Non-pigmented ciliary epithelial cell (primary cell): Measurements from ENCODE around the gene SPACDR.
A peak's percentile ranks its signal among the peaks of the same experiment; 100 is the strongest.

Source experiments
- DNase-seq: peaks from one replicate; pipeline ENCODE4 v3.0.0-alpha.2; 2010; ENCODE audit warnings: low read depth

SPACDR gene

GRCh38 chr7:100485471-100485876, 21.4 kb upstream of the SPACDR start:
- no peak for DNase-seq

- no peak for DNase-seq
These were observed 20.6 kb upstream of the SPACDR start for GRCh38 chr7:100484673-100485045.

GRCh38 chr7:100483722-100484672, 19.9 kb upstream of the SPACDR start, which contains the start of gene NYAP1:
TSS of gene NYAP1 (plus strand) at chr7:100483927. CDS start at chr7:100485312, 1,385 bp downstream.
- DNase-seq = no peak

- no peak for DNase-seq
These were observed 19.1 kb upstream of the SPACDR start for GRCh38 chr7:100483090-100483721.

GRCh38 chr7:100482728-100483089, 18.6 kb upstream of the SPACDR start:
- no peak for DNase-seq

GRCh38 chr7:100481466-100481865, 17.4 kb upstream of the SPACDR start:
- no peak for DNase-seq

- peak; percentile 77 for DNase-seq
These were observed 15.0 kb upstream of the SPACDR start, which contains the start of gene TSC22D4 for GRCh38 chr7:100478958-100479660. TSS of gene TSC22D4 (minus strand) at chr7:100479214. CDS start at chr7:100478038, 1,176 bp downstream.

- no peak for DNase-seq
These were observed 13.8 kb upstream of the SPACDR start for GRCh38 chr7:100477871-100478267.

GRCh38 chr7:100476903-100477870, 13.1 kb upstream of the SPACDR start:
- DNase-seq = no peak

DNA sequence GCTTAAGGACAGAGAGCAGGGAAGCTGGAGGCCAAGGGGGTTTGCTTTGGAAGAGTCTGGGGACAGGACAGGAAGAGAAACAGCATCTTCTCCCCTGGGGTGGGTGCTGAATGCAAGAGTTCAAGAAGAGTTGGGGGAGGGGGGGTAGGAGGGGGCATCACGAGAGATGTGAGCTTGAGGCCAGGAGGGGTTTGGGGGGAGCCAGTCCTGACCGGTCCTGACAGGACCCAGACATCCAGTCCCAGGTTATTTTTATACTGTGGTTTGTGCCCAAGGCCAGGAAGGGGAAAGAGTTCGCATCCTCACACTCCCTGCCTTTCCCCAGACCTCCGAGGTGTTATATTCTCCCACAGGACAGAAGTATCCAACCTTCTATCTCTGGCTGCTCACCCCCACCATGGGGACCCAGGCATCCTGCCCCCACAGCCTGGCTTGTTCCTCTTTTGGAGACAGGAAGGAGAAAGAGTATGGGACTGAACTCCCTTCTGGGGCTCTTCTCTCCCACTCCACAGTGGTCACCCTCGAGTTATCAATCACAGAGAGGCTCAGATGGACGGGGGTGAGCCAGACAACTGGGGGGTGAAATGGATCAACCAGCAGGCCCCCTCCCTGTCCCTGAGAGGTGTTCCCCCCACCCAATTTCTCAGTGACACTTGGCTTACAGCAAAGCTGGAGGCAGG, 12.2 kb upstream of the SPACDR start:
- no peak for DNase-seq

DNA sequence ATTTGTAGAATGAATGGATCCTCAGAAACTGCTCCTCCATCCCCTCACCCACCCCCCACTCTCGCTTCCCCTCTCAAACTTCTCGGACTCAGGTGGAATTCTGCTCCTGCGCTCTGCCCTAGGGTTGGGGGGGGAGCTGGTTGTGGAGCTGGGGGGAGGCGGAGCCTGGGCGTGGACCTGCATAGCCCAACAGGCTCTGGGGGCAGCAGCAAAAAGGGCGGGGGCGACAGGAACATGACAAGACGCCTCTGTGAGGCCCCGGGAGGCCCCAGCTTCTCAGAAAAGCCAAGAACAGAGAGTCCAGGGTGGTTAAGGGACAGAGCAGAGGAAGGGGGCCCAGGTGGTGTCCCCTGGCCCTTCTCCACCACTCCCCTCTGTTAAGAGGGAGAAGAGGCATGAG, 11.5 kb upstream of the SPACDR start:
- no peak for DNase-seq

GRCh38 chr7:100472854-100473499, 8.9 kb upstream of the SPACDR start:
- DNase-seq = no peak

GRCh38 chr7:100472121-100472851, 8.2 kb upstream of the SPACDR start:
- DNase-seq = no peak

DNA sequence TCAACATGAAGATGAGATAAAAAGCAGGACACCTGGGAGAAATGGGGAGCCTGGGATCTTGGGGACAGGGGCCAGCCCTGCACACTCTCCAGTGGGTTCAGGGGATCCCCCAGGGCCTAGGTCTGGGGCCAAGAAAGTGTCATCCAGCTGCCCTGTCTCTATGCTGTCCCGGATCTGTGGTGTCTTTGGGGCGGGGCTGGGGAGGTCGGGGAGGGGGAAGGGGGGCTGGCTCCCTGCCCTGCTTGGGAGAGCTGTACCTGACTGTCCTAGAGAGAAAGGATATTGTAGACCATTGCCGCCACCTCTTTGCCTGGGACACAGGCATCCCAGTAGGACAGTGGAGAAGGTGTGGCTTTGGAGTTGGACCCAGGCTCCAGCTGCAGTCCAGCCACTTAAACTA, 7.0 kb upstream of the SPACDR start:
- DNase-seq = no peak

DNA sequence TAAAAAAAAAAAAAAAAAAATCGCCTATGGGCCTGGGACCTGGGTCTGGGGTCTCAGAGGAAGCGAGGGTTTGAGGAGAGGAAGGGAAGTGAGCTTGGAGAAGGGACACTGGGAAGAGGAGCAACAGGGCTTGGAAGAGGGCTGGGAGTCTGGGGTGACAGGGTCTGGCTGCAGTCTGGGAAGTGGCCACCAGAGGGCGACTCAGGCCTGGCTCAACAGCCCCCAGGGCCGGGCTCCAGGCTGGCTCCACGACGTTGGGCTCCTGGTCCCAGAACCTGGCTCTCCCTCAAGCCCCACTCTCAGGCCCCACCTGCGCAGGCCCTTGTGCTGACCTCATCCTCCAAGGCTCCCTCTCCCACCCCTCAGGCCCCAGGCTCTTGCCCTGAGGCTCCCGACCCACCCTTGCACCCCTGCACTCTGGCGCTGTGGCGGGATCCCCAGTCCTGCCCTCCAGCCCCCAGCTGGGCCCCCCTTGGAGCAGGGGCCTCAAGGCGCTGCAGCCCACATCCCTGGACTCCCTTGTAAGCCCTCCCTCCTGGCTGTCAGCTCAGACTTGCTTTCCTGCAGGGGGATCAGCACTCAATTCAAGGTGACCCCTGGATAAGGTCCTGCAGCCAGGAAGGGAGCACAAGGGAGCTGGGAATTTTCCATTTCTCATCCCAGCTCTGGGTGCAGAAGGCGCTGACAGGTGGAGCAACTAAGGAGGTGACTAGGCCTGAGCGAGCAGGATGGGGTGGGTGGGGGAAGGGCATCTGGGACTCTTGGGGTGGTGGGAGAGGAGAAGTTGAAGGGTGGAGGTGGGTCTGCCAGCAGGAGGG, 5.4 kb upstream of the SPACDR start:
- no peak for DNase-seq

DNA sequence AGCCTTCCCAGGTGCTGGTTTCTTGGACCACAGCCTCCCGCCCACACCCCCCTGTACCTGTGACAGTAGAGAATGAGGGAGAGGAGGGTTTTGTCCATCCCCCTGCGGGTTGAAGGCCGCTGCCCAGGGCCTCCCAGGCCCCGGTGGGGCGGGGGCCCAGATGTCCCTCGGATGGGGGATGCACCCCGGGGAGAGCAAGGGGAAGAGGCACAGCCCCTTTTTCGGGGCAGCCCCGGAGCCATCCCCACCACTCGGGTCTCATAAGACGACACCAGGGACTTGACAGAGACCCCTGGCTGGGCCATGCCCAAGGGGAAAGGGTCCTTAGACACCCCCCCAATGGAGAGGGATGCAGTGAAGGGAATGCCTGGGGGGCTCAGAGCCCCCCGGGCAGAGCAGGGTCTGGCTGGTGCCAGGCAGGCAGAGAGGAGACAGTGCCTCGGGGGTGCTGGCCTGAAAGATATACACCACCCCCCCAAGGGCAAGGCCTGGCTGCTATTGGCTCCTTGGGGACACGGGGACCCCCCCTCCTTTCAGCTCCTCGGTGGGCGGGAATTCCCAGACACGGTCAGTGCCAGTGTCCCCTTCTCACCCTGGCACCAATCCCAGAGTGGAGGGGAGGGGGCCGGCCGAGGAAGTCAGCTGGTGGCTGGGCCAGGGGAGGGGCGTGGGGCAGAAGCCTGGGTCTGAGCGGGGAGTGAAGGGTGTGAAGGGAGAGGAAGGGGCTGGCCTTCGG, 3.7 kb upstream of the SPACDR start:
- no peak for DNase-seq

- no peak for DNase-seq
These were observed 2.9 kb upstream of the SPACDR start for GRCh38 chr7:100466653-100467605.
